ENCODE results near the gene MAGEB1.

Gene MAGEB1

DNA sequence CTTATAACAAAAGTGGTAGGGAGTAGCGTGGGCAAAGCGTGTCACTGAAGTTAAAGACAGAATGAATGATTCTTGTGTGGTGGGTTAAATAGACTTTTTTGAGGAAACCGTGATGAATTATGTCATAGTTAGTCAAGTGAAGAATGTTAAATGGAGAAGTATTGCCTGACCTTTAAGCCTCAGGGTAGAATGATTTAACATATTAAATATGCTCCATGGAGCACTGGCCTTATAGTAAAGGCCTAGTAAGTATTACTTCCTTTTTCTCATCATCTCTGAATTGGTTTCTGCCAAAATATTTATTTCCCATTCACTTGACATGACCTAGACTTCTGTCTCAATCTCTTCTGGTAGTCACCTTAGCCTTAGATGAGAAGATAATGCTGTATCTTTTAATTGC lies 23.7 kb downstream of the MAGEB1 start:
- Mint-ChIP-seq H3K9me3 (no peaks in the 10 kb centered on the region), H3K27ac (no peak overlapping the region), H3K4me3 (no peak overlapping the region), H3K4me1 (no peaks in the 10 kb centered on the region), H3K27me3 (no peaks in the 10 kb centered on the region), H3K36me3 (no peaks in the 10 kb centered on the region)
- CTCF ChIA-PET = no interaction called here
- no peak for DNase-seq

DNA sequence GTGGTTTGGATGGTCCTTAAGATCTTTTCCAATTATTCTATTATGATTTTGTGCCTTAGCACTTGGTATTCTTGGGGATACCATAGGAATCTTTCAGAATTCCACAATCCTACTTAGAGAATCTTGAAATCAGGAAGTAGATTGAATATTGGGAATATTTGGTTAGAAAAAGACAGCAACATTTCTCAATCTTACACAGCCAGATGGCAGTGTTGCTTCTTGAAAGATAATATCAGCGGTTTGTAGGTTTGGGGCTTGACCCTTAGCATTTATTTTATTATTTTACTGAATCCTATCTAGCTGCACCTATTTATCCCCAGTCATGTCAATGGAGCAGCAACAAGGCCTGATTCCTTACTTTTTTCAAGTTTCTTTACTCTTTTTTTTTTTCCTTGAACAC lies 28.6 kb downstream of the MAGEB1 start:
- Mint-ChIP-seq H3K27me3 (no peaks in the 10 kb centered on the region), H3K4me1 (peaks cover 2% of the 10 kb centered on the region), H3K9me3 (no peaks in the 10 kb centered on the region), H3K27ac (no peak overlapping the region), H3K4me3 (no peak overlapping the region), H3K36me3 (no peaks in the 10 kb centered on the region)
- no peak for DNase-seq
- CTCF ChIA-PET = no interaction called here

DNA sequence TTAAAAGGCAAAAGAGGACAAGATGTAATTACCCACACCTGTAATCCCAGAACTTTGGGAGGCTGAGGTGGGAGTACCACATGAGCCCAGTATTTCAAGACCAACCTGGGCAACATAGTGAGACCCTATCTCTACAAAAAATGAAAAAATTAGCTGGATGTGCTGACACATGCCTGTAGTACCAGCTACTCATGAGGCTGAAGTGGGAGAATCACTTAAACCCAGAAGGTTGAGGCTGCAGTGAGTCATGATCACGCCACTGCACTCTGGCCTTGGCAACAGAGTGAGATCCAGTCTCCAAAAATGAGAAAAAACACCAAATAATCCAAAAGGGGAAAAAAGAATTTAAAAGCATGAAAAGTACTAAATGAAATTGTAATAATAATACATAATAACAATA lies 31.4 kb downstream of the MAGEB1 start:
- Mint-ChIP-seq H3K4me1 (peaks cover 2% of the 10 kb centered on the region), H3K9me3 (no peaks in the 10 kb centered on the region), H3K36me3 (no peaks in the 10 kb centered on the region), H3K27ac (no peak overlapping the region), H3K27me3 (no peaks in the 10 kb centered on the region), H3K4me3 (no peak overlapping the region)
- DNase-seq = no peak
- CTCF ChIA-PET = no interaction called here

DNA sequence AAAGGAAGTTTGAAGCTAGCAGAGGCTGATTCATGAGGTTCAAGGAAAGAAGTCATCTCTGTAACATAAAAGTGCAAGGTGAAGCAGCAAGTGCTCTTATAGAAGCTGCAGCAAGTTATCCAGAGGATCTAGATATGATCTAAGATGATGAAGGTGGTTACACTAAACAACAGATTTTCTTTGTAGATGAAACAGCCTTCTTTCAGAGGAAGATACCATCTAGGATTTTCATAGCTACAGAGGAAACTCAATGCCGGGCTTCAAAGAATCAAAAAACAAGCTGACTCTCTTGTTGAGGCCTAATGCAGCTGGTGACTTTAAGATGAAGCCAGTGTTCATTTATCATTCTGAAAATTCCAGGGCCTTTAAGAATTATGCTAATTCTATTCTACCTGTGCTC lies 33.5 kb downstream of the MAGEB1 start:
- Mint-ChIP-seq H3K27ac (no peak overlapping the region), H3K4me3 (no peak overlapping the region), H3K36me3 (no peaks in the 10 kb centered on the region), H3K4me1 (peaks cover 2% of the 10 kb centered on the region), H3K9me3 (no peaks in the 10 kb centered on the region), H3K27me3 (no peaks in the 10 kb centered on the region)
- no peak for DNase-seq
- CTCF ChIA-PET = no interaction called here

DNA sequence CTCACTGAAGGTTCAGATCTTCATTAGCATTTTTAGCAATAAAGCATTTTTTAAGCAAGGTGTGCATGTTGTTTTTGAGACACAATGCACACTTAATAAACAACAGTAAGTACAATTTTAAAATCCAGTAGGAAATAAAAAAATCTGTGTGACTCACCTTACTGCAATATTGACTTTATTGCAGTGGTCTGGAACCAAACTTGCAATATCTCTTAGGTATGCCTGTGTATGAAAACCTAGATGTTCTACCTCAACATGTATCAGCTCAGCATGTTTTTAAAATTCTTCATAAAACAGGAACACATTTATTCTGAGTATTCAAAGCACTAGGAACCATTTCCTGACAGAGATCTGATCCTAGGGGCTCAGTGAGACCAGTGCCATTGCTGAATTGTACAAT lies 35.6 kb downstream of the MAGEB1 start:
- no peak overlapping the region for H3K4me3 Mint-ChIP-seq
- CTCF ChIA-PET = no interaction called here
- H3K27me3 Mint-ChIP-seq = no peaks in the 10 kb centered on the region
- no peaks in the 10 kb centered on the region for H3K9me3 Mint-ChIP-seq
- peaks cover 2% of the 10 kb centered on the region for H3K4me1 Mint-ChIP-seq
- H3K27ac Mint-ChIP-seq = no peak overlapping the region
- H3K36me3 Mint-ChIP-seq = no peaks in the 10 kb centered on the region
- DNase-seq = no peak

DNA sequence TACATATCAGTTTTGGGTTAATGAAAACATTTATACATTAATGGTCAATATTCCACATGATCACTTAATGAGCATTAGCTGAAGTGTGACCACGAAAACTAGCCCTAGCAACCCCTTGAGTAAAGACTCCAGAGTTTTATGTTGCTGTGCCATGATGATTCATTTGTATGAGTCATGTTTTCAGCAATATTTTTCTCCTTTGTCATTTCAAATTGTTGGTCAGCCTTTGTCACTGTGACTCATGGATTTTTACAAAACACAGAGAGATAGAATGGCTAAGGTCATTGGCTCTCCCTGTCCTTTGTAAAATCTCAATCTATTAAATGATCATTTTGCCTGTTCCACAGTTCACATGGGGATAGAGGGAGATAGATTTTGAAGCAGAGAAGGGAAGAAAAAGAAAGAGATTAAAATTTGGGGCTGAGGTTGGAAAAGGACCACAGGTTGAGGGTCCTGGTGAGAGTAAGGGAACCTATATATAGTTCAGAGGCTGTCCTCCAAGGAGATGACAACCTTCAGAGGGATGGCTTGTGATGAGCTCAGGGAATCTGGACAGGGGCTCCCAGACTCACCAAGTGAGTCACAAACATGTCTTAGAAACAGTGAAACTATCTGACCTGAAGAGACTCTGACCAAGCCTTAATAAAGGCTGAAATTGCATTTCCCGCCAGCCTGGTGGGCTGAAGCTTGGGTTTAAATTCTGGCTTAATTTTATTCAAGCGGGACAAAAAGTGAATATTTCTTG lies 36.7 kb downstream of the MAGEB1 start:
- Mint-ChIP-seq H3K27me3 (no peaks in the 10 kb centered on the region), H3K4me3 (no peak overlapping the region), H3K27ac (no peak overlapping the region), H3K4me1 (peaks cover 2% of the 10 kb centered on the region), H3K9me3 (no peaks in the 10 kb centered on the region), H3K36me3 (no peaks in the 10 kb centered on the region)
- no peak for DNase-seq
- CTCF ChIA-PET = no interaction called here

DNA sequence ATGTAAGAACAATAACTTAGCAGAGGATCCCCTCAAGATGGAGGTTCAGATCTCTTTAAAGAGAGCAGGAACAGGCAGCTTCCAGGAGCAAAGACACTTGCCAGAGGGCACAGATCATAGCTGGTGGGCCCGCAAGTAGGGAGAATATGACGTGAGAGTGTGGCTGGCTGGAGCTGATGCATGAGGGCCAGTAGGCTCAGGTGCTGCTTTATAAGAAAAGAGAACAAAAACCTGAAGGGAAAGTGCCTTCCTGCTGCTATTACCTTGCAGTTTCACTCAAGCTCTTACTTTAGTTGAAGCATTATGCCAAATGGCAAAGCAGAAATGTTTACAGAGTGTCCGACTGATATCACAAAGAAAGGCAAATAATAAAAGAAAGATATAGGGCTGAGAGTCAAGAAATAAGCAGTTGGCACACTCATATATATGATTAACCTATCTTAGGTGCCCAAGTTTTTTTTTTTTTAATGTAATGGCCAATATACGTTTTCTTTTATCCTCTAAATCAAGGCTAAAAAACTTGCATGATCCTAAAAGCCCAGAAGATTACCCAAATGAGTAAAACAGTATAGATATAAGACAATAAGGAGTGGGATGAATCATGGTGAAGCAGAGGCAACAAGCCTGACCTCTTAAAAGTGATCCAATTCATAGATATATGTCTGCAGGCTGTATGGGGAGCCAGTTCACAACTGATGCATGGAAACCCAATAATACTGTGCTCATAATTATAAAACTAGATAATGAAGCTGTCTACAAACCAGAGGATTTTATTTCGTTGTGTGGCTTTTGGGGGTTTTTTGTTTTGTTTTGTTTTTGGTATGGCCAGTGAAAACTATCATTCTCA lies 49.7 kb downstream of the MAGEB1 start:
- Mint-ChIP-seq H3K27me3 (no peaks in the 10 kb centered on the region), H3K9me3 (no peaks in the 10 kb centered on the region), H3K4me3 (no peak overlapping the region), H3K4me1 (no peaks in the 10 kb centered on the region), H3K36me3 (no peaks in the 10 kb centered on the region), H3K27ac (no peak overlapping the region)
- CTCF ChIA-PET = no interaction called here
- DNase-seq = no peak

DNA sequence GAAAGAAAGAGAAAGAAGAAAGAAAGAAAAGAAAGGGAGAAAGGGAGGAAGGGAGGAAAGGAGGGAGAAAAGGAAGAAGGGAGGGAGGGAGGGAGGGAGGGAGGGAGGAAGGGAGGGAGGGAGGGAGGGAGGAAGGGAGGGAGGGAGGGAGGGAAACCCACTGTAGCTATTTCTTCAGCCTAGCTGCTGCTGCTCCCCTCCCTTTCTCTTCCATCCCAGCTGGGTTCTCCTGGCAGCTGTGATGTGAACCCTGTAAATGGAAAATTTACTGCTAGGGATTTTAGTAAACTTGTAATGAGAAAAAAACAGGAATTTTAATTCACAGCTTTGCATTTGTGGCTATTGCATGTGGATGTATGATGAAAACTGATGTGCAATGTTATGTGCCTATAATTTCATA lies 54.3 kb downstream of the MAGEB1 start:
- CTCF ChIA-PET = no interaction called here
- no peaks in the 10 kb centered on the region for H3K4me1 Mint-ChIP-seq

More for the DNA sequence above, 54.3 kb downstream of the MAGEB1 start:
- Mint-ChIP-seq H3K27me3 (no peaks in the 10 kb centered on the region), H3K9me3 (no peaks in the 10 kb centered on the region), H3K4me3 (no peak overlapping the region), H3K27ac (no peak overlapping the region), H3K36me3 (no peaks in the 10 kb centered on the region)
- DNase-seq = no peak

All from activated naive CD4-positive, alpha-beta T cell treated with anti-CD3 and anti-CD28 coated beads, Interleukin-2, amount 10 ng/mL, durations not matched to agents 7 days and 5 days (primary cell).